HCT116 (cell line): ENCODE measurements around the gene SYNE3. TPM values are rescaled to one million over a fixed set of nuclear protein-coding genes. Genes with fewer than 3 reads are reported as not detected.

Experiments used
- ATAC-seq: fragments of 200-7000 bp; cut with Tn5 transposase; 2 replicates; pipeline ENCODE4 v1.9.1; 2020; ENCODE audit warnings: mild to moderate bottlenecking, moderate library complexity
- BruUV-seq: library from RNA; stranded (reverse); fragments of 400-500 nt; replicated peaks from 2 replicates; lab custom pipeline; 2021; lab: Mats Ljungman, UMichigan
- CTCF ChIA-PET: fragments of 300-600 bp; sonication (Branson Sonifier 250); formaldehyde crosslinking; loops from one replicate; lab custom pipeline; 2021; ENCODE audit warnings: antibody characterized with exemption; lab: Charles Lee
- POLR2A ChIA-PET: fragments of 300-600, 350-600 bp; sonication (Branson Sonifier 250); formaldehyde crosslinking; loops from one replicate; lab custom pipeline; 2021; ENCODE audit warnings: antibody characterized with exemption; lab: Charles Lee
- RAD21 ChIA-PET, 2 experiments: fragments of 300-600 bp; sonication (Branson Sonifier 250); formaldehyde crosslinking; loops; one replicate each; lab custom pipeline; 2023; ENCODE audit warnings: low total read pairs in 2 of 2; ENCODE audit not compliant: uncharacterized antibody in 2 of 2, unreplicated experiment in 2 of 2, low non-redundant PET in 1 of 2; lab: Charles Lee
- DNase-seq: peaks from one replicate; pipeline ENCODE4 v3.0.0-alpha.2; 2010; ENCODE audit warnings: low read depth, low spot score
- H2AFZ ChIP-seq: fragments of 200-600 bp; shearing (Covaris generic), sonication (generic); 2 replicates; pipeline ENCODE4 v1.6.1; 2017; ENCODE audit warnings: low read depth, mixed run types, mixed read lengths, antibody characterized with exemption, low read length; ENCODE audit not compliant: poor library complexity, severe bottlenecking
- H3K27ac ChIP-seq: 2 replicates; pipeline ENCODE4 v1.5.1; 2012; ENCODE audit warnings: low read depth, low read length
- H3K27me3 ChIP-seq: fragments of 200-600 bp; sonication (generic); 2 replicates; pipeline ENCODE4 v1.6.1; 2016; ENCODE audit warnings: mixed run types, low read length, mixed read lengths; ENCODE audit not compliant: insufficient read depth
- H3K36me3 ChIP-seq, 2 experiments: fragments of 200-500 bp in 1 of 2; fragments of 200-600 bp in 1 of 2; sonication (Bioruptor generic) in 1 of 2; sonication (generic) in 1 of 2; 2 replicates each; pipeline versions ENCODE4 v1.5.1 to v1.6.1; 2014 to 2016; ENCODE audit warnings: low read length in 2 of 2, inconsistent platforms in 1 of 2, mixed read lengths in 1 of 2, mixed run types in 1 of 2; ENCODE audit not compliant: insufficient read depth in 2 of 2, control insufficient read depth in 1 of 2
- H3K4me1 ChIP-seq, 2 experiments: fragments of 200-600 bp in 1 of 2; sonication (generic) in 1 of 2; 2 replicates each; pipeline versions ENCODE4 v1.5.1 to v1.6.1; 2012 to 2017; ENCODE audit warnings: low read length in 2 of 2, inconsistent platforms in 1 of 2, mild to moderate bottlenecking in 1 of 2, mixed read lengths in 1 of 2, mixed run types in 1 of 2, moderate library complexity in 1 of 2; ENCODE audit not compliant: insufficient read depth in 2 of 2, control insufficient read depth in 1 of 2
- H3K4me2 ChIP-seq: fragments of 200-600 bp; sonication (generic); 2 replicates; pipeline ENCODE4 v1.6.1; 2017; ENCODE audit warnings: mixed run types, low read length, mixed read lengths
- H3K4me3 ChIP-seq, 2 experiments: fragments of 200-600 bp in 1 of 2; sonication (generic) in 1 of 2; replicated peaks in 1 of 2; 2 replicates each; pipeline ENCODE4 v1.5.1; 2011 to 2016; ENCODE audit warnings: low read length in 2 of 2, control low read depth in 1 of 2, low read depth in 1 of 2, mild to moderate bottlenecking in 1 of 2, mixed read lengths in 1 of 2, mixed run types in 1 of 2
- H3K79me2 ChIP-seq: fragments of 200-600 bp; sonication (generic); 2 replicates; pipeline ENCODE4 v1.6.1; 2017; ENCODE audit warnings: mild to moderate bottlenecking, mixed run types, low read length, moderate library complexity, mixed read lengths; ENCODE audit not compliant: insufficient read depth
- H3K9ac ChIP-seq: fragments of 200-600 bp; sonication (generic); 2 replicates; pipeline ENCODE4 v1.6.1; 2016; ENCODE audit warnings: low read length, mixed read lengths
- H3K9me2 ChIP-seq: fragments of 200-600 bp; sonication (generic), shearing (Covaris generic); 2 replicates; pipeline ENCODE4 v1.6.1; 2017; ENCODE audit warnings: mixed run types, mild to moderate bottlenecking, moderate library complexity; ENCODE audit not compliant: insufficient read depth
- H3K9me3 ChIP-seq, 2 experiments: fragments of 200-500 bp in 1 of 2; fragments of 200-600 bp in 1 of 2; sonication (Bioruptor generic) in 1 of 2; sonication (generic) in 1 of 2; 2 replicates each; pipeline ENCODE4 v1.6.1; 2014 to 2017; ENCODE audit warnings: low read length in 2 of 2, mixed read lengths in 2 of 2, inconsistent platforms in 1 of 2, low read depth in 1 of 2, mild to moderate bottlenecking in 1 of 2, mixed run types in 1 of 2, moderate library complexity in 1 of 2; ENCODE audit not compliant: control insufficient read depth in 1 of 2, insufficient read depth in 1 of 2
- H4K20me1 ChIP-seq: fragments of 200-600 bp; sonication (generic), shearing (Covaris generic); 2 replicates; pipeline ENCODE4 v1.6.1; 2017; ENCODE audit warnings: mixed run types, mild to moderate bottlenecking, moderate library complexity; ENCODE audit not compliant: insufficient read depth
- CBX3 ChIP-seq: IDR thresholded peaks from 2 replicates; pipeline ENCODE4 v1.6.1; 2012; ENCODE audit warnings: low read depth
- EGR1 ChIP-seq: IDR thresholded peaks from 2 replicates; pipeline ENCODE4 v1.6.1; 2012; ENCODE audit warnings: low read depth
- JUND ChIP-seq: IDR thresholded peaks from 2 replicates; pipeline ENCODE4 v1.6.1; 2012
- MAX ChIP-seq: IDR thresholded peaks from 2 replicates; pipeline ENCODE4 v1.6.1; 2012
- RAD21 ChIP-seq: IDR thresholded peaks from 2 replicates; pipeline ENCODE4 v1.6.1; 2012; ENCODE audit warnings: low read depth, mild to moderate bottlenecking
- REST ChIP-seq: IDR thresholded peaks from 2 replicates; pipeline ENCODE4 v1.6.1; 2012; ENCODE audit warnings: low read depth
- SIN3A ChIP-seq: IDR thresholded peaks from 2 replicates; pipeline ENCODE4 v1.6.1; 2012; ENCODE audit warnings: low read depth
- SP1 ChIP-seq: IDR thresholded peaks from 2 replicates; pipeline ENCODE4 v1.6.1; 2012; ENCODE audit warnings: low read depth
- YY1 ChIP-seq: IDR thresholded peaks from 2 replicates; pipeline ENCODE4 v1.6.1; 2011; ENCODE audit warnings: low read length, low read depth, moderate library complexity, mild to moderate bottlenecking; ENCODE audit not compliant: insufficient replicate concordance; ENCODE audit errors: extremely low read depth
- ZNF274 ChIP-seq: fragments of 200-500 bp; sonication (Bioruptor generic); IDR thresholded peaks from 2 replicates; pipeline ENCODE4 v1.6.1; 2014; ENCODE audit warnings: mild to moderate bottlenecking, low read depth, low read length, inconsistent platforms
- intact Hi-C: fragments of 100-400 bp; cut with micrococcal nuclease; formaldehyde crosslinking; loops from 2 replicates; pipeline ENCODE4 v1.10.0; 2022
- total RNA-seq: library from RNA; stranded (reverse); gene quantifications from one replicate; pipeline ENCODE4 v1.2.1, GENCODE V29; 2021; ENCODE audit not compliant: unreplicated experiment
- TF ChIP-seq, protein P1 (sequence below), 3 experiments: fragments of 200-600 bp in 1 of 3; sonication (generic) in 1 of 3; IDR thresholded peaks in 2 of 3; conservative IDR thresholded peaks in 1 of 3; 2 replicates each; pipeline ENCODE4 v1.5.1; 2012 to 2017; ENCODE audit warnings: low read depth in 2 of 3, low read length in 2 of 3, antibody characterized with exemption in 1 of 3, borderline replicate concordance in 1 of 3, control low read depth in 1 of 3, mild to moderate bottlenecking in 1 of 3, mixed read lengths in 1 of 3, mixed run types in 1 of 3, moderate library complexity in 1 of 3; ENCODE audit not compliant: insufficient read depth in 1 of 3

The SYNE3 gene
- total RNA-seq, 1 experiment from 2014 or later: 3.6 TPM

DNA sequence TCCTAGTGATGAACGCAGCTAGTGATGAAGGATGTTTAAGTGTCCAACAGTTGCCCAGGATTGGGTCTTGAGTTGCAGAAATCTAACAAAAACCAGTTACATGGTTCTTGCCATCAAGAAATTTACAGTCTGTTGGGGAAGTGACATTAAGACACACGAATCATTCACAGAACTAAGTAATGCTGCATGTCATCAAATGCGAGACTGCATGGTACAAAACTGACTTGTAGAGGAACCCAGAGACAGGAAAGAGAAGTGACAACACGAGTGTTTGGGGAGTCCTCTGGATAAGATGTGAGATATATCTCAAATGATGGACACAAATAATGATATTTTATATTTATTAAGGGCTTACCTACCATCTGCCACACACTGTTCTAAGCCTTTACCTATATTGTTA lies 6.1 kb upstream of the SYNE3 start (continued):
- no peak for TF ChIP-seq ZNF274

GRCh38 chr14:95522116-95522515 lies 5.7 kb upstream of the SYNE3 start:
- no peak overlapping the region for H3K4me2 ChIP-seq
- H2AFZ ChIP-seq: no peak overlapping the region
- no peaks in the 10 kb centered on the region for H3K9me2 ChIP-seq
- H4K20me1 ChIP-seq: no peaks in the 10 kb centered on the region
- no peaks in the 10 kb centered on the region for H3K9me3 ChIP-seq
- BruUV-seq: no TSS peak
- peaks cover 31 to 54% of the 10 kb centered on the region in 2 experiments for H3K4me1 ChIP-seq
- CTCF ChIA-PET: no interaction called here
- H3K9ac ChIP-seq: no peak overlapping the region
- H3K27ac ChIP-seq: no peak overlapping the region
- no peak overlapping the region for H3K4me3 ChIP-seq
- no peaks in the 10 kb centered on the region for H3K27me3 ChIP-seq
- POLR2A ChIA-PET: no interaction called here
- H3K79me2 ChIP-seq: no peaks in the 10 kb centered on the region
- RAD21 ChIA-PET: no interaction called here
- TF ChIP-seq SP1 (no peak), CBX3 (no peak), JUND (no peak), RAD21 (no peak), YY1 (no peak), SIN3A (no peak), MAX (no peak), EGR1 (no peak), REST (no peak)
- TF ChIP-seq, protein P1, sequence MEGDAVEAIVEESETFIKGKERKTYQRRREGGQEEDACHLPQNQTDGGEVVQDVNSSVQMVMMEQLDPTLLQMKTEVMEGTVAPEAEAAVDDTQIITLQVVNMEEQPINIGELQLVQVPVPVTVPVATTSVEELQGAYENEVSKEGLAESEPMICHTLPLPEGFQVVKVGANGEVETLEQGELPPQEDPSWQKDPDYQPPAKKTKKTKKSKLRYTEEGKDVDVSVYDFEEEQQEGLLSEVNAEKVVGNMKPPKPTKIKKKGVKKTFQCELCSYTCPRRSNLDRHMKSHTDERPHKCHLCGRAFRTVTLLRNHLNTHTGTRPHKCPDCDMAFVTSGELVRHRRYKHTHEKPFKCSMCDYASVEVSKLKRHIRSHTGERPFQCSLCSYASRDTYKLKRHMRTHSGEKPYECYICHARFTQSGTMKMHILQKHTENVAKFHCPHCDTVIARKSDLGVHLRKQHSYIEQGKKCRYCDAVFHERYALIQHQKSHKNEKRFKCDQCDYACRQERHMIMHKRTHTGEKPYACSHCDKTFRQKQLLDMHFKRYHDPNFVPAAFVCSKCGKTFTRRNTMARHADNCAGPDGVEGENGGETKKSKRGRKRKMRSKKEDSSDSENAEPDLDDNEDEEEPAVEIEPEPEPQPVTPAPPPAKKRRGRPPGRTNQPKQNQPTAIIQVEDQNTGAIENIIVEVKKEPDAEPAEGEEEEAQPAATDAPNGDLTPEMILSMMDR (IDR thresholded peaks at IDR 0.05 in 2 of 3, conservative IDR thresholded peaks at IDR 0.05 in 1 of 3; ENCODE audit: borderline replicate concordance in 1 of 3, insufficient read depth in 1 of 3, low read depth in 2 of 3, low read length in 2 of 3): no peak
- ATAC-seq (no peak), DNase-seq (no peak)
- H3K36me3 ChIP-seq: no peaks in the 10 kb centered on the region
- intact Hi-C loops: no loop called here
